HG03439 (cell line): ENCODE data around the gene CNPY4.

Experiments used
- ATAC-seq: cut with Tn5 transposase; IDR thresholded peaks from one replicate; pipeline ENCODE4 v1.9.1; 2021; ENCODE audit warnings: mild to moderate bottlenecking, moderate library complexity; ENCODE audit not compliant: unreplicated experiment

Gene CNPY4

DNA sequence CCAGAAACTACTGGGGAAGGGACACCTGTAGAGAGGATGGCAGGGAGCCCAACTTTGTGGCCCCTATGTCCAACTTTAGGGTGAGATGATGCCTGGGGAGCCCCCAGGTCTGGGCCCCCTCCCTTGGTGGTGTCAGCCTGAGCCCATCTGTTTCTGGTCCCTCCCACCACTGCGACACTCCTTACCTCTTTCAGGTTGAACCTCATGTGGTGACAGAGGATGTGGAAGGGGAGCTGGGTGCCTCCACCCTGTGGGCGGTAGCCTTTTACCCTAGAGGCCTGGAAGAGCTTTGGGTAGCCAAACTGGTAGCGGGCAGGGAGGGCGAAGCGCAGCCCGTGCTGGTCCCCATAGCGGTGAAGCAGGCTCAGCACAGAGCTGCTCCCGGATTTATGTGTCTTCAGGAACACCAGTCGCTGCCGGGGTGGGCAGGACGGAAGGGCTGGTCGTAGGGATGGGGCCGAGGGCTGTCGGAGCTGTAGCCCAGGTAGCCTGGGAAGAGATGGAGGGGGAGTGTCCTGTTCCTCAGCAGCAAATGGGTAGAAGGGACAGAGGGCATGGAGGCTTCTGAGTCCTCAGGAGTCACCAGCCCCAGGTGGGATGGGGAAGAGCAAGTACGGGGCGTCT lies 47.0 kb downstream of the CNPY4 start:
- ATAC-seq: no peak

- ATAC-seq: no peak
Observed at GRCh38 chr7:100166970-100167911, 47.8 kb downstream of the CNPY4 start.

DNA sequence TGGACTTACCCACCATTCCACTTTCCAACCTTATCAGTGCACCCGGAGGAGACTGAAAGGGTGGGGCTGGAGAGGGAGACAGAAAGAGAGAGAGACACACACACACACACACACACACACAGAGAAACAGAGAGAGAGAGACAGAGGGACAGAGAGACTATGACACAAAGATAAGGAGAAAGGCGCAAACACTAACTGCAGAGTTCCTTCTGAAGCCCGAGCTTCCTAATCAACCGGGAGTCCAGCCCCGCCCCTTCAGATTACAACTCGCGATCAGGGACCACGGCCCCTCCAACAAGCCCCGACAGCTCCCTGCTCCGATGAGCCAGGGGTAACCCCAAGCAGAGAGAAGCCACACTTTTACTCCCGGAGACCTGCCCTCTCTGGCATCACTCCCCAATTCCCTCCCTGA lies 48.5 kb downstream of the CNPY4 start:
- no peak for ATAC-seq

- no peak for ATAC-seq
Observed at GRCh38 chr7:100169147-100169850, 49.9 kb downstream of the CNPY4 start.

DNA sequence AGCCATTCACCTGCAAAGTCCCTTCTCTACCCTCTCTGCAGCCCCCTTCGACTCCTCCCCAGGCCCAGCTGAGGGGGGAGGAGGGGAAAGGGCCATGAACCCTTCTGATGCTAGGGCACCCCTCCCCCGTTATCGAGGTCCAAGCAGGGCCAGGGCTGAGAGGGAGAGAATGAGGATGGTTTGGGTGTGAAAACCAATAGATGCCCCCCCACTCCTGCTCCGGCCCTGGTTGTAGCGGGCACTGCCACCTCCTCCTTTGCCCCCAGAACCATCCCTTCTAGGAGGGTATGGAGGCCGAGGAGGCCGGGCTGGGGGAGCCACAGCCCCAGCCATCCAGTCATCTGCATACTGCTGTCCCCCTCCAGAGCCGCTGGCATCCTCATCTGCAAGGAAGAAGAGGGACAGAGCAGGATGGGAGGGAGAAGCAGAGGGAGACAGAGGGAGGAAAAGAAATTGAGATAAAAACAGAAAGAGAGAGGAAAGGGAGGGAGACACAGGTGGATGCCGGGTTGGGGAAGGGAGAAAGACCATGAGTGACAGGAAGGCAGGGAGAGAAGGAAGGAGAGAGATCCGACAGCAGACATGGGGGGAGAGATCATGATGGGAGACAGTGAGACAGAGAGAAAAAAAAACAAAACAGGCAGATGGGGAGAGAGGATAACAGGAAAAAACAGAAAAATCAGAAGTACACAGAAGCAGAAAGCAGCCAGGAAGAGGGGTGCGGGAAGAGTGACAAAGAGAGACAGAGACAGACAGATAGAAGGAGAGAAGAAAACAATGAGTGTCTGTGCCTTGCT lies 50.9 kb downstream of the CNPY4 start:
- ATAC-seq: no peak

GRCh38 chr7:100171087-100171681 lies 51.8 kb downstream of the CNPY4 start:
- ATAC-seq: no peak

GRCh38 chr7:100171840-100172239 lies 52.4 kb downstream of the CNPY4 start:
- no peak for ATAC-seq

DNA sequence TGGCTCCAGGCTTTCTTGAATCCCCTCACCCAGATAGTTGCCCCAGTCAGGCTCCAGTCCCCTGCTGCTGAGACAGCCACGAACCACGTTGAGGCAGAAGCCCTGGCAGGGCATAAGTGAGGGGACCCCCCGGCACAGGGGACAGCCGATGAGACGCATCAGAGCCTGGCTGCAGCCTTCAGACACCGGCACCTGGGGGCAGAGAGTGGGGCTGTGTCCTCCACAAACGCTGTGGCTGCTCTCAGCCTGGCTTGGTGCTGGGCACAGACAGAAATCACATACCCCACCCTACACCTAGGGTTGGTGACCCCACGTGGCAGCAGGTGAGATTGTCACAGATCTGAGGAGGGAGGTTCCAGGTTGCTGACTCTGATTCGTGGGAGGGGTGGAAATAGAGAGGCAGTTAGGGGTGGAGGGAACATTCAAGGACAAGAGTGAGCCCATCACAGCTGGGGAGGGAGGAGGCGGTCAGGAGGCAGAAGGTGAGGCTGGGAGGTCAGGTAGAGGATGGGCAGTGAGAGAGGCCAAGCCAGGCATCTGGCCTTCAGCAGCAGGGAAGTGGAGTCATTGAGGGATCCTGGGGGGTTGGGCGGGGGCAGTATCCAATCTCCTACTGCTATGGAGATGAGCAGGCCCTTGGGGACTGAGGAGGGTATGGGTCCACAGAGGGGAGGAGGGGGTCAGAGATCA lies 54.5 kb downstream of the CNPY4 start:
- no peak for ATAC-seq

DNA sequence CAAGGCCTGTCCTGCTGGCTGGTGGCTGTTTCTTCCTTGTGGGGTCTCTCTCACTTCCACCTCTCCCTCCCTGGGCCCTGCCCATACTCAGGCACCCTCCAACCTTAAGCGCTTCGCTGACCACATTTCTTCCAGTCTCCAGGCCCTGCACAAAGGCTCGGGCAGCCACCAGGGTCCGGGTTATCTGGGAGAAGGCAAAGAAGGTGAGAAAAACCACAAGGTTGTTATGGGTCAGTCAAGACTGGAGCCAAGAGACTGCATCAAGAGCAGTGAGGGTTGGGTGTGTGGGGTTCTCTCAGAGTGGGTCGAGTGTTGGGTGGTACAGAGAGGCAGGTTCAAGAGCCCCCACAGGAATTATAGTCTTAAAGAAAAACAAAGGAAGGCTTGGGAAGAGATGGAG lies 55.1 kb downstream of the CNPY4 start:
- ATAC-seq: no peak
